WTC11 (cell line): ENCODE measurements around the gene DNAJA4. TPM values are rescaled to one million over a fixed set of nuclear protein-coding genes. Genes with fewer than 3 reads are reported as not detected.
A peak's percentile ranks its signal among the peaks of the same experiment; 100 is the strongest.

Experiments used
- CDX4 ChIP-seq: fragments of 250-450 bp; sonication (Bioruptor Pico); IDR thresholded peaks from 2 replicates; pipeline ENCODE4 v1.9.0; 2021; ENCODE audit warnings: moderate library complexity, mild to moderate bottlenecking, inconsistent platforms, borderline replicate concordance
- E2F5 ChIP-seq: sonication (generic); formaldehyde crosslinking; IDR thresholded peaks from 2 replicates; pipeline ENCODE4 v1.8.1; 2022; ENCODE audit warnings: mild to moderate bottlenecking, moderate library complexity, missing genetic modification reagents
- ELF4 ChIP-seq: sonication (generic); formaldehyde crosslinking; IDR thresholded peaks from 2 replicates; pipeline ENCODE4 v1.8.1; 2022; ENCODE audit warnings: low read depth, mild to moderate bottlenecking, moderate library complexity, missing genetic modification reagents
- FOXK1 ChIP-seq: sonication (generic); formaldehyde crosslinking; IDR thresholded peaks from 2 replicates; pipeline ENCODE4 v1.8.0; 2022; ENCODE audit warnings: mild to moderate bottlenecking, moderate library complexity, missing genetic modification reagents
- HMGA2 ChIP-seq: fragments of 250-450 bp; sonication (Bioruptor Pico); IDR thresholded peaks from 2 replicates; pipeline ENCODE4 v1.4.0; 2021; ENCODE audit warnings: mild to moderate bottlenecking, moderate library complexity
- IRF1 ChIP-seq: sonication (generic); formaldehyde crosslinking; IDR thresholded peaks from 2 replicates; pipeline ENCODE4 v1.8.0; 2023; ENCODE audit warnings: missing genetic modification reagents
- MXD4 ChIP-seq: fragments of 250-450 bp; sonication (Bioruptor Pico); IDR thresholded peaks from 2 replicates; pipeline ENCODE4 v1.8.0; 2021; ENCODE audit warnings: mild to moderate bottlenecking, moderate library complexity, borderline replicate concordance
- NFE2L1 ChIP-seq: sonication (generic); formaldehyde crosslinking; IDR thresholded peaks from 2 replicates; pipeline ENCODE4 v1.8.1; 2023; ENCODE audit warnings: missing genetic modification reagents
- NR1H2 ChIP-seq: sonication (generic); formaldehyde crosslinking; IDR thresholded peaks from 2 replicates; pipeline ENCODE4 v1.9.0; 2021; ENCODE audit warnings: mild to moderate bottlenecking, moderate library complexity, missing genetic modification reagents
- PRDM15 ChIP-seq: sonication (generic); formaldehyde crosslinking; IDR thresholded peaks from 2 replicates; pipeline ENCODE4 v1.8.0; 2022; ENCODE audit warnings: missing genetic modification reagents
- PRRX2 ChIP-seq: fragments of 250-450 bp; sonication (Bioruptor Pico); IDR thresholded peaks from 2 replicates; pipeline ENCODE4 v1.8.0; 2021; ENCODE audit warnings: mild to moderate bottlenecking
- RORB ChIP-seq: fragments of 250-450 bp; sonication (Bioruptor Pico); IDR thresholded peaks from 2 replicates; pipeline ENCODE4 v1.9.0; 2021; ENCODE audit warnings: mild to moderate bottlenecking
- TEAD1 ChIP-seq: sonication (generic); formaldehyde crosslinking; IDR thresholded peaks from 2 replicates; pipeline ENCODE4 v1.8.0; 2022; ENCODE audit warnings: mild to moderate bottlenecking, missing genetic modification reagents
- ZBTB21 ChIP-seq: sonication (generic); formaldehyde crosslinking; IDR thresholded peaks from 2 replicates; pipeline ENCODE4 v1.8.1; 2023; ENCODE audit warnings: mild to moderate bottlenecking, missing genetic modification reagents, borderline replicate concordance
- ZBTB43 ChIP-seq: sonication (generic); formaldehyde crosslinking; IDR thresholded peaks from 2 replicates; pipeline ENCODE4 v1.8.1; 2023; ENCODE audit warnings: mild to moderate bottlenecking, missing genetic modification reagents
- ZSCAN18 ChIP-seq: fragments of 250-450 bp; sonication (Bioruptor Pico); IDR thresholded peaks from 2 replicates; pipeline ENCODE4 v2.1.2; 2022; ENCODE audit warnings: mild to moderate bottlenecking, moderate library complexity
- total RNA-seq: library from RNA; stranded (reverse); gene quantifications from 3 replicates; pipeline ENCODE4 v1.2.3, GENCODE V29; 2021
- TF ChIP-seq, protein P1 (sequence below): sonication (generic); formaldehyde crosslinking; IDR thresholded peaks from 2 replicates; pipeline ENCODE4 v1.8.0; 2023; ENCODE audit warnings: missing genetic modification reagents, mild to moderate bottlenecking, borderline replicate concordance
- TF ChIP-seq, protein P2 (sequence below): sonication (generic); formaldehyde crosslinking; IDR thresholded peaks from 2 replicates; pipeline ENCODE4 v1.8.0; 2022; ENCODE audit warnings: mild to moderate bottlenecking, missing genetic modification reagents
- TF ChIP-seq, protein P3 (sequence below): sonication (generic); formaldehyde crosslinking; IDR thresholded peaks from 2 replicates; pipeline ENCODE4 v1.8.0; 2023; ENCODE audit warnings: mild to moderate bottlenecking, missing genetic modification reagents
- TF ChIP-seq, protein P4 (sequence below): sonication (generic); formaldehyde crosslinking; IDR thresholded peaks from 2 replicates; pipeline ENCODE4 v1.8.1; 2023; ENCODE audit warnings: mild to moderate bottlenecking, missing genetic modification reagents, moderate library complexity

DNAJA4 gene
- total RNA-seq, 1 experiment from 2014 or later, result 7.8 TPM

GRCh38 chr15:78264304-78265136, at the start of gene DNAJA4 (continued):
- no peak for TF ChIP-seq PRDM15 (CRISPR knock-in tag)
- no peak for TF ChIP-seq MXD4 (CRISPR knock-in tag)
- TF ChIP-seq RORB (CRISPR knock-in tag), result no peak
- no peak for TF ChIP-seq PRRX2 (CRISPR knock-in tag)
- TF ChIP-seq, protein P1, sequence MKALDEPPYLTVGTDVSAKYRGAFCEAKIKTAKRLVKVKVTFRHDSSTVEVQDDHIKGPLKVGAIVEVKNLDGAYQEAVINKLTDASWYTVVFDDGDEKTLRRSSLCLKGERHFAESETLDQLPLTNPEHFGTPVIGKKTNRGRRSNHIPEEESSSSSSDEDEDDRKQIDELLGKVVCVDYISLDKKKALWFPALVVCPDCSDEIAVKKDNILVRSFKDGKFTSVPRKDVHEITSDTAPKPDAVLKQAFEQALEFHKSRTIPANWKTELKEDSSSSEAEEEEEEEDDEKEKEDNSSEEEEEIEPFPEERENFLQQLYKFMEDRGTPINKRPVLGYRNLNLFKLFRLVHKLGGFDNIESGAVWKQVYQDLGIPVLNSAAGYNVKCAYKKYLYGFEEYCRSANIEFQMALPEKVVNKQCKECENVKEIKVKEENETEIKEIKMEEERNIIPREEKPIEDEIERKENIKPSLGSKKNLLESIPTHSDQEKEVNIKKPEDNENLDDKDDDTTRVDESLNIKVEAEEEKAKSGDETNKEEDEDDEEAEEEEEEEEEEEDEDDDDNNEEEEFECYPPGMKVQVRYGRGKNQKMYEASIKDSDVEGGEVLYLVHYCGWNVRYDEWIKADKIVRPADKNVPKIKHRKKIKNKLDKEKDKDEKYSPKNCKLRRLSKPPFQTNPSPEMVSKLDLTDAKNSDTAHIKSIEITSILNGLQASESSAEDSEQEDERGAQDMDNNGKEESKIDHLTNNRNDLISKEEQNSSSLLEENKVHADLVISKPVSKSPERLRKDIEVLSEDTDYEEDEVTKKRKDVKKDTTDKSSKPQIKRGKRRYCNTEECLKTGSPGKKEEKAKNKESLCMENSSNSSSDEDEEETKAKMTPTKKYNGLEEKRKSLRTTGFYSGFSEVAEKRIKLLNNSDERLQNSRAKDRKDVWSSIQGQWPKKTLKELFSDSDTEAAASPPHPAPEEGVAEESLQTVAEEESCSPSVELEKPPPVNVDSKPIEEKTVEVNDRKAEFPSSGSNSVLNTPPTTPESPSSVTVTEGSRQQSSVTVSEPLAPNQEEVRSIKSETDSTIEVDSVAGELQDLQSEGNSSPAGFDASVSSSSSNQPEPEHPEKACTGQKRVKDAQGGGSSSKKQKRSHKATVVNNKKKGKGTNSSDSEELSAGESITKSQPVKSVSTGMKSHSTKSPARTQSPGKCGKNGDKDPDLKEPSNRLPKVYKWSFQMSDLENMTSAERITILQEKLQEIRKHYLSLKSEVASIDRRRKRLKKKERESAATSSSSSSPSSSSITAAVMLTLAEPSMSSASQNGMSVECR (CRISPR knock-in tag), result no peak
- TF ChIP-seq TEAD1 (CRISPR knock-in tag), result no peak
- TF ChIP-seq, protein P2, sequence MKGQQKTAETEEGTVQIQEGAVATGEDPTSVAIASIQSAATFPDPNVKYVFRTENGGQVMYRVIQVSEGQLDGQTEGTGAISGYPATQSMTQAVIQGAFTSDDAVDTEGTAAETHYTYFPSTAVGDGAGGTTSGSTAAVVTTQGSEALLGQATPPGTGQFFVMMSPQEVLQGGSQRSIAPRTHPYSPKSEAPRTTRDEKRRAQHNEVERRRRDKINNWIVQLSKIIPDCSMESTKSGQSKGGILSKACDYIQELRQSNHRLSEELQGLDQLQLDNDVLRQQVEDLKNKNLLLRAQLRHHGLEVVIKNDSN (CRISPR knock-in tag), result no peak
- TF ChIP-seq CDX4 (CRISPR knock-in tag), result no peak
- no peak for TF ChIP-seq ZSCAN18 (CRISPR knock-in tag)
- no peak for TF ChIP-seq HMGA2 (CRISPR knock-in tag)
- 0 out of 2 replicates have a peak, but pooled peaks have one; percentile 7 for TF ChIP-seq E2F5 (CRISPR knock-in tag)
- no peak for TF ChIP-seq ZBTB43
- TF ChIP-seq NR1H2, result no peak
- TF ChIP-seq ZBTB21 (CRISPR knock-in tag), result no peak
- TF ChIP-seq, protein P3, sequence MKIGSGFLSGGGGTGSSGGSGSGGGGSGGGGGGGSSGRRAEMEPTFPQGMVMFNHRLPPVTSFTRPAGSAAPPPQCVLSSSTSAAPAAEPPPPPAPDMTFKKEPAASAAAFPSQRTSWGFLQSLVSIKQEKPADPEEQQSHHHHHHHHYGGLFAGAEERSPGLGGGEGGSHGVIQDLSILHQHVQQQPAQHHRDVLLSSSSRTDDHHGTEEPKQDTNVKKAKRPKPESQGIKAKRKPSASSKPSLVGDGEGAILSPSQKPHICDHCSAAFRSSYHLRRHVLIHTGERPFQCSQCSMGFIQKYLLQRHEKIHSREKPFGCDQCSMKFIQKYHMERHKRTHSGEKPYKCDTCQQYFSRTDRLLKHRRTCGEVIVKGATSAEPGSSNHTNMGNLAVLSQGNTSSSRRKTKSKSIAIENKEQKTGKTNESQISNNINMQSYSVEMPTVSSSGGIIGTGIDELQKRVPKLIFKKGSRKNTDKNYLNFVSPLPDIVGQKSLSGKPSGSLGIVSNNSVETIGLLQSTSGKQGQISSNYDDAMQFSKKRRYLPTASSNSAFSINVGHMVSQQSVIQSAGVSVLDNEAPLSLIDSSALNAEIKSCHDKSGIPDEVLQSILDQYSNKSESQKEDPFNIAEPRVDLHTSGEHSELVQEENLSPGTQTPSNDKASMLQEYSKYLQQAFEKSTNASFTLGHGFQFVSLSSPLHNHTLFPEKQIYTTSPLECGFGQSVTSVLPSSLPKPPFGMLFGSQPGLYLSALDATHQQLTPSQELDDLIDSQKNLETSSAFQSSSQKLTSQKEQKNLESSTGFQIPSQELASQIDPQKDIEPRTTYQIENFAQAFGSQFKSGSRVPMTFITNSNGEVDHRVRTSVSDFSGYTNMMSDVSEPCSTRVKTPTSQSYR, result 0 out of 2 replicates have a peak, but pooled peaks have one; percentile 23
- TF ChIP-seq NFE2L1 (CRISPR knock-in tag), result 0 out of 2 replicates have a peak, but pooled peaks have one; percentile 25
- no peak for TF ChIP-seq ELF4
- TF ChIP-seq FOXK1 (CRISPR knock-in tag), result peak; percentile 51; the same call in 1 of the 2 replicates
- TF ChIP-seq IRF1 (CRISPR knock-in tag), result no peak
- TF ChIP-seq, protein P4, sequence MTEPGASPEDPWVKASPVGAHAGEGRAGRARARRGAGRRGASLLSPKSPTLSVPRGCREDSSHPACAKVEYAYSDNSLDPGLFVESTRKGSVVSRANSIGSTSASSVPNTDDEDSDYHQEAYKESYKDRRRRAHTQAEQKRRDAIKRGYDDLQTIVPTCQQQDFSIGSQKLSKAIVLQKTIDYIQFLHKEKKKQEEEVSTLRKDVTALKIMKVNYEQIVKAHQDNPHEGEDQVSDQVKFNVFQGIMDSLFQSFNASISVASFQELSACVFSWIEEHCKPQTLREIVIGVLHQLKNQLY, result no peak
